ENCODE results near the gene RAB6A.
A peak's percentile ranks its signal among the peaks of the same experiment; 100 is the strongest.

The RAB6A gene

GRCh38 chr11:73651252-73651651 lies 109.6 kb downstream of the RAB6A start:
- Mint-ChIP-seq H3K4me3 (no peak overlapping the region), H3K9me3 (no peaks in the 10 kb centered on the region), H3K27ac (no peak overlapping the region), H3K4me1 (peaks cover 18% of the 10 kb centered on the region), H3K27me3 (peaks cover 16% of the 10 kb centered on the region), H3K36me3 (no peaks in the 10 kb centered on the region)
- CTCF ChIA-PET = no interaction called here
- DNase-seq = peak; percentile 1

DNA sequence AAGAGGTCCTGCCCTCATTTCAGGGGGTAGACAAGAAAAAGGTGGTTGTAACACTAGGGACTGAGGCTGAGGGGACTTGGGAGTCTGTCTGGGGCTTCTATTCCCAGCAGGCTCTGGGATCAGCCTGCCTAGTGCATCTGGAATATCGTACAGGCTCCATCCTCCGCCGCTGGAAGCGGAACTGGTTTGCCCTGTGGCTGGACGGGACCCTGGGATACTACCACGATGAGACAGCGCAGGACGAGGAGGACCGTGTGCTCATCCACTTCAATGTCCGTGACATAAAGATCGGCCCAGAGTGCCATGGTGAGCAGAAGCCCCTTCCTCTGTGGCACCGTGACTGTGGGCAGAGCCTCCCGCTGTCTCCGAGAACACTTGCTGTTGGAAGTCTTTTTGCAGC lies 110.5 kb downstream of the RAB6A start:
- Mint-ChIP-seq H3K36me3 (no peaks in the 10 kb centered on the region), H3K4me1 (peaks cover 18% of the 10 kb centered on the region), H3K27ac (no peak overlapping the region), H3K27me3 (peaks cover 25% of the 10 kb centered on the region), H3K9me3 (no peaks in the 10 kb centered on the region), H3K4me3 (no peak overlapping the region)
- DNase-seq = peak; percentile 14
- CTCF ChIA-PET = interaction anchor here (0.6 to 2.9 kb wide), 2 partner anchors 11 to 24 kb away, joined by 3 to 8 read pairs; no protein-coding TSS in a partner anchor

GRCh38 chr11:73649206-73649605 lies 111.7 kb downstream of the RAB6A start:
- H3K4me3 Mint-ChIP-seq = no peak overlapping the region
- peaks cover 26% of the 10 kb centered on the region for H3K27me3 Mint-ChIP-seq
- H3K36me3 Mint-ChIP-seq = no peaks in the 10 kb centered on the region
- no peak for DNase-seq
- H3K4me1 Mint-ChIP-seq = peaks cover 18% of the 10 kb centered on the region
- CTCF ChIA-PET = interaction anchor here (1.2 to 2.9 kb wide), 2 partner anchors 10 to 23 kb away, joined by 3 to 8 read pairs; no protein-coding TSS in a partner anchor
- no peak overlapping the region for H3K27ac Mint-ChIP-seq
- no peaks in the 10 kb centered on the region for H3K9me3 Mint-ChIP-seq

- Mint-ChIP-seq H3K4me1 (peaks cover 18% of the 10 kb centered on the region), H3K4me3 (no peak overlapping the region), H3K36me3 (no peaks in the 10 kb centered on the region), H3K9me3 (no peaks in the 10 kb centered on the region), H3K27me3 (peaks cover 26% of the 10 kb centered on the region), H3K27ac (no peak overlapping the region)
- DNase-seq = peak; percentile 16
- CTCF ChIA-PET = interaction anchor here (1.2 to 3.6 kb wide), 4 partner anchors 11 to 298 kb away, joined by 3 to 25 read pairs (median 8); no protein-coding TSS in a partner anchor
Measured at GRCh38 chr11:73648571-73649046, 112.3 kb downstream of the RAB6A start.

- Mint-ChIP-seq H3K36me3 (no peaks in the 10 kb centered on the region), H3K4me3 (no peak overlapping the region), H3K9me3 (no peaks in the 10 kb centered on the region), H3K27me3 (peaks cover 26% of the 10 kb centered on the region), H3K27ac (no peak overlapping the region), H3K4me1 (peaks cover 18% of the 10 kb centered on the region)
- CTCF ChIA-PET = interaction anchor here (1.2 to 3.6 kb wide), 5 partner anchors 11 to 297 kb away, joined by 3 to 25 read pairs (median 8); no protein-coding TSS in a partner anchor
- DNase-seq = peak; percentile 13
Measured at GRCh38 chr11:73648121-73648520, 112.8 kb downstream of the RAB6A start.

- Mint-ChIP-seq H3K9me3 (no peaks in the 10 kb centered on the region), H3K36me3 (no peaks in the 10 kb centered on the region), H3K27ac (peak overlapping the region; percentile 37), H3K27me3 (peaks cover 26% of the 10 kb centered on the region), H3K4me1 (peaks cover 18% of the 10 kb centered on the region), H3K4me3 (peak overlapping the region; percentile 71)
- peak; percentile 94 for DNase-seq
- CTCF ChIA-PET = interaction anchor here (0.7 to 3.6 kb wide), 5 partner anchors 13 to 297 kb away, joined by 3 to 25 read pairs (median 8); no protein-coding TSS in a partner anchor
Measured at GRCh38 chr11:73647459-73648100, 113.3 kb downstream of the RAB6A start.

DNA sequence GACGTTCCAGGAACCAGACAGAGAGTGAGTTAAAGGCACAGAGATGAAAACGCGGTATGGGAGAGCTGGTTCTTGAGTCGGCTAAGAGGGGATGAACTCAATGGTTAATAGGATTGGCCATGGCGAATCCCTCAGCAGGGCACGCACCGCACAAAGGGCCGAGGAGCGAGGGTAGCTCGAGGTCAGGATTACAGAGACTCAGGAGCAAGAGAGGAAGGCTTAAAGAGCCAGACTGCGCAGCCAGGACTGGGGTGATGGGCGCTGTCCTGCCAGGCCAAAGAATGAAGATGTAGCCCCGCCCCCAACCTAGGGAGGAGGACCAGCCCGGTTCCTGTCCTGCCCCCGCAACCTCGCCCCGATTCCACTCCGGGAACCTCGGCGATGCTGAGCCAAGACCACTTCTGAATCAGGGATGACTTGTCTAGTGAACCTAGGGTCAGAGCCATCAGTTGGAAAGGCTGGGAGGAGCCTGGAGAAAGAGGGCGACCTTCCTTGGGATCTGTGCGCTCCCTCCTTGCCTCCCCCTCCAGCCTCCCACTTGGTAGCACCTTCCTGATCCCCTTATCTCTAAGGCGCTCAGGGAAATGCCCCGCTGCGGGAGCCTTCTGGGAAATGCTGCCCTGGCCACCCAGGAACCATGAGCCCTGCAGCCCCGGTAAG lies 114.8 kb downstream of the RAB6A start, which contains the start of gene PLEKHB1:
PLEKHB1 (plus strand) TSS at position 610 of the 660 bp plus-strand sequence; CDS start at position 638, 28 bp downstream.
- H3K27me3 Mint-ChIP-seq = peaks cover 26% of the 10 kb centered on the region
- CTCF ChIA-PET = interaction anchor here (1.1 to 3.6 kb wide), 3 partner anchors 15 to 295 kb away, joined by 3 to 25 read pairs (median 9); no protein-coding TSS in a partner anchor
- peak within 1 kb of the TSS; percentile 71 for H3K4me3 Mint-ChIP-seq
- no peak within 1 kb of the TSS for H3K27ac Mint-ChIP-seq
- peaks cover 18% of the 10 kb centered on the region for H3K4me1 Mint-ChIP-seq
- no peaks in the 10 kb centered on the region for H3K9me3 Mint-ChIP-seq
- peak; percentile 8 for DNase-seq
- H3K36me3 Mint-ChIP-seq = no peaks in the 10 kb centered on the region

DNA sequence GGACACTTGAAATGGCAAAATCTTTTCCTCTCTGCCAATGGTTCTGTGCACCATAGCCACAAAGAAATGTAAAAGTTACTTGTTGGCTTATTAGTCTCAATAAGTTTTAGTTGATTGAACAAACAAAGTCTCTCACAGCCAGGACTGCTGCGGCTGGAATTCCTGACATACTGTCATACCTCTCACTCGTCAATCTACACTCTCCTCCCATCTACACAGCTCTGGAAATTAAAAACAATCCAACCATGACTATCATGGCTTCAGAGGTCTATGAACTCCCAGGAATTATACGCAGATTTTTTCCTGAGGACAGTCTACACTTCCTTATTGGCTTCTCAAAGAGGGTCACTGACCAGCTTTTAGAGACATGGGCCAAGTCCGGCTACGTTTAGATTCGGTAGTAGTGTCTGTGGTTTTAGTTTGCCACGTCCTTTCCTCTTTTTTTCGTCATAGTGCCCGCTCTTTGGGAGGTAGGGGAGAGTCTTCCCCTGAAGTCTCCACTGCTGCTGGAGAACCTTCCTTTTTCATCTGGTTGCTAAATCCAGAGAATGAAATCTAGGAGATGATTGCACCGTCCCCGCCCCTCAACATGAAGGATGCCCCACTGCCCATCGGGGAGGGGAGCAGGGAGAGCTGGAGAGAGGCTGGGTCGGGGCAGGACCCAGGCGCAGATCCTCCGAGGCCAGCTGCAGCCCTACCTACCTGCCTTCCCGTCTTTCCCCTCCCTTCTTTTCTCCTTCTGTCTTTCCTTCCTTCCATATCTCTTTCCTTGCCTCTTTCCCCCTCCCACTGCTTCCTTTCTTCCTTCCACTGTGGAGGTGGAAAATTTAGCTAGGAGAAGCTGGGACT lies 115.5 kb downstream of the RAB6A start:
- Mint-ChIP-seq H3K4me3 (no peak overlapping the region), H3K27me3 (peaks cover 26% of the 10 kb centered on the region), H3K27ac (no peak overlapping the region), H3K4me1 (peaks cover 22% of the 10 kb centered on the region), H3K36me3 (no peaks in the 10 kb centered on the region), H3K9me3 (no peaks in the 10 kb centered on the region)
- CTCF ChIA-PET = interaction anchor here (1.1 to 3.6 kb wide), 2 partner anchors 16 to 20 kb away, joined by 3 to 25 read pairs; no protein-coding TSS in a partner anchor
- DNase-seq = no peak

DNA sequence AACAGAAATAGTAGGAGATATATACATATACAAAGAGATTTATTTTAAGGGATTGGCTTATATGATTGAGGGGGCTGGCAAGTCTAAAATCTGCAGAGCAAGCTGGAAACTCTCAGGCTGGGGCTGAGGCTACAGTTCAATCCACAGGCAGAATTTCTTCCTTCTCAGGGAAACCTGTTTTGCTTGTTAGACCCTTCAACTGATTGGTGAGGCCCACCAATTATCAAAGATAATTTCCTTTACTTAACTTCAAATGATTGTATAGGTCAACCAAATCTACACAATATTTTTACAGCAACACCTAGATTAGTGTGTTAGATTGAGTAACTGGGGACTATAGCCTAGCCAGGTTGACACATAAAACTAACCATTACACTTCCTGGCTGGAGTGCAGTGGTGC lies 119.2 kb downstream of the RAB6A start:
- H3K4me3 Mint-ChIP-seq = no peak overlapping the region
- no peak overlapping the region for H3K27ac Mint-ChIP-seq
- peaks cover 7% of the 10 kb centered on the region for H3K4me1 Mint-ChIP-seq
- CTCF ChIA-PET = interaction anchor here (1.8 kb wide), 1 partner anchor 16 kb away, joined by 11 read pairs; no protein-coding TSS in a partner anchor
- no peaks in the 10 kb centered on the region for H3K9me3 Mint-ChIP-seq
- no peak for DNase-seq
- H3K36me3 Mint-ChIP-seq = no peaks in the 10 kb centered on the region
- peaks cover 14% of the 10 kb centered on the region for H3K27me3 Mint-ChIP-seq

DNA sequence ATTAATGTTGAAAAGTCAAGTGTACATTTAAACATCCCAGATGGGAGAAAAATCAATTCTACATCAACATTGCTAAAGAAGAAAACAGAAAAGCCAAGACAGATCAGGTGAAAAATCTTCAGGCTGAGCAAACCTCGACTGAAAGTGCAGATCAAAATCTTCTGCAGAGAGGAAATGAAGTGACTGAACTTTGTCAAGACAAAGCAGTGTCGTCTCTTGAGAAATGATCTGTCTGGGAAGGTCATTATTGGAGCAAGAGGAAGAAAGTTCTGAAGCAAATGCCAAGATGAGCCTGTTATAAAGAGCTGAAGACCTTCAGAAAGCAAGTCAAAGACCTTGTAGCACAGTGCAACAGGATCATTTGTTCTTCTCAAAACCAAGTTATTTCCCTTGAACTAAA lies 120.3 kb downstream of the RAB6A start:
- Mint-ChIP-seq H3K27ac (no peak overlapping the region), H3K27me3 (peaks cover 3% of the 10 kb centered on the region), H3K4me1 (peaks cover 6% of the 10 kb centered on the region), H3K9me3 (no peaks in the 10 kb centered on the region), H3K4me3 (no peak overlapping the region), H3K36me3 (no peaks in the 10 kb centered on the region)
- CTCF ChIA-PET = interaction anchor here (0.6 to 1.8 kb wide), 4 partner anchors 15 to 190 kb away, joined by 3 to 11 read pairs (median 5); no protein-coding TSS in a partner anchor
- no peak for DNase-seq

DNA sequence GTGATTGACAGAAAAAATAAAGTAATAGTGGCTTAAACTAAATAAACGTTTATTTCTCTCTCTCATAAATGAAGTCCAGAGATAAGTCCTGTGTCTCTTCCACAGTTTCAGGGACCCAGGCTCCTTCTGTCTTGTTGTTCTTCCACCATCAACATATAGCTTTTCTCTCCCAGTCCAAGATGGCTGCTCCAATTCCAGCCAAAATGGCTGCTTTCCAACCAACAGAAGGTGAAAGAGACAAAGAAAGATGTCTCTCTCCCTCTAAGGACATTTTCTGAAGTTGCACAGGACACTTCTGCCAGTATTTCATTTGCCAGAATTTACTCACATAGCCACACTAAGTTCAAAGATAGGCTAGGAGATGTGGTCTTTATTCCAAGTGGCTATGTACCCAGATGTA lies 123.9 kb downstream of the RAB6A start:
- H3K27ac Mint-ChIP-seq = no peak overlapping the region
- no peak for DNase-seq
- H3K4me3 Mint-ChIP-seq = no peak overlapping the region
- H3K36me3 Mint-ChIP-seq = no peaks in the 10 kb centered on the region
- no peaks in the 10 kb centered on the region for H3K27me3 Mint-ChIP-seq
- H3K9me3 Mint-ChIP-seq = peaks cover 3% of the 10 kb centered on the region
- peaks cover 16% of the 10 kb centered on the region for H3K4me1 Mint-ChIP-seq
- CTCF ChIA-PET = interaction anchor here (0.7 to 2.3 kb wide), 2 partner anchors 11 to 24 kb away, joined by 3 to 10 read pairs; no protein-coding TSS in a partner anchor

DNA sequence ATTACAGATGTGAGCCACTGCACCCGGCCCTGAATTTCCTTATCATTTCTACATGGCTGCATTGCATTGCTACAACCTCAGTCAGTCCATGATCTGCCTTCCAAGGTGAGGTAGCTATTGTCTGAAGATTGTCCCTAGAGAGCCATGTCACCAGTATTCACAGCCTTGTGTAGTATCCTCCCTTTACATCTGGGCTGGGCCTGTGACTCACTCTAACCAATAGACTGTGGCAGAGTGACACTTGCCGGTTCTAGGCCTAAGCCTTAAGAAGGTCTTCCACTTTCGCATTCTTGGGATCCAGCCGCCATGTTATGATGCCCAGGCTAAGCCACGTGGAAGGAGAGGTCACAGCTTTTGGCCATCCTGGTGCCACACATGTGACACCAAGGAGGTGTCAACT lies 124.6 kb downstream of the RAB6A start:
- Mint-ChIP-seq H3K4me1 (peaks cover 16% of the 10 kb centered on the region), H3K9me3 (peaks cover 4% of the 10 kb centered on the region)

GRCh38 chr11:73635721-73636120 lies 125.2 kb downstream of the RAB6A start:
- Mint-ChIP-seq H3K36me3 (no peaks in the 10 kb centered on the region), H3K27me3 (no peaks in the 10 kb centered on the region), H3K4me3 (no peak overlapping the region), H3K27ac (no peak overlapping the region), H3K9me3 (peaks cover 4% of the 10 kb centered on the region), H3K4me1 (peaks cover 15% of the 10 kb centered on the region)
- DNase-seq = peak; percentile 7
- CTCF ChIA-PET = interaction anchor here (2.3 kb wide), 1 partner anchor 9 kb away, joined by 10 read pairs; no protein-coding TSS in a partner anchor

More for the DNA sequence above, 124.6 kb downstream of the RAB6A start:
- Mint-ChIP-seq H3K27ac (no peak overlapping the region), H3K36me3 (no peaks in the 10 kb centered on the region), H3K27me3 (no peaks in the 10 kb centered on the region), H3K4me3 (no peak overlapping the region)
- no peak for DNase-seq
- CTCF ChIA-PET = interaction anchor here (2.3 kb wide), 1 partner anchor 10 kb away, joined by 10 read pairs; no protein-coding TSS in a partner anchor
